Measurements from ENCODE around the gene ZNF239. TPM values are rescaled to one million over a fixed set of nuclear protein-coding genes. Genes with fewer than 3 reads are reported as not detected.
A peak's percentile ranks its signal among the peaks of the same experiment; 100 is the strongest.
"Not testable (repeated sequence)": the region's sequence is repeated elsewhere in the genome, so short reads cannot be mapped to it uniquely, and the experiment has no call there.

The ZNF239 gene
- total RNA-seq, 1 donor from 2014 or later, result 9.5 TPM

GRCh38 chr10:43574906-43575305, 490 bp upstream of the ZNF239 start:
- H3K36me3 Mint-ChIP-seq, result peaks cover 7% of the 10 kb centered on the region
- H3K4me1 Mint-ChIP-seq, result peaks cover 14% of the 10 kb centered on the region
- H3K4me3 Mint-ChIP-seq, result peak overlapping the region; percentile 77
- peaks cover 29% of the 10 kb centered on the region for H3K27me3 Mint-ChIP-seq (ENCODE audit: low read depth)
- no peak for DNase-seq (ENCODE audit: low spot score in 2 of 2, unreplicated experiment in 2 of 2)
- no peak overlapping the region for H3K27ac Mint-ChIP-seq
- H3K9me3 Mint-ChIP-seq, result peaks cover 25% of the 10 kb centered on the region
- no peak for TF ChIP-seq CTCF (IDR thresholded peaks at IDR 0.05; ENCODE audit: unreplicated experiment)

- peaks cover 14% of the 10 kb centered on the region for H3K4me1 Mint-ChIP-seq
- no peak for DNase-seq (ENCODE audit: low spot score in 2 of 2, unreplicated experiment in 2 of 2)
- H3K27me3 Mint-ChIP-seq (ENCODE audit: low read depth), result peaks cover 18% of the 10 kb centered on the region
- H3K4me3 Mint-ChIP-seq, result peak overlapping the region; percentile 82
- no peak for TF ChIP-seq CTCF (IDR thresholded peaks at IDR 0.05; ENCODE audit: unreplicated experiment)
- peaks cover 22% of the 10 kb centered on the region for H3K9me3 Mint-ChIP-seq
- H3K36me3 Mint-ChIP-seq, result peaks cover 7% of the 10 kb centered on the region
- H3K27ac Mint-ChIP-seq, result peak overlapping the region; percentile 88
Measured at GRCh38 chr10:43573250-43574000, 991 bp downstream of the ZNF239 start.

GRCh38 chr10:43570971-43571370, 3.4 kb downstream of the ZNF239 start:
- Mint-ChIP-seq H3K36me3 (peaks cover 15% of the 10 kb centered on the region), H3K27ac (no peak overlapping the region), H3K9me3 (peaks cover 12% of the 10 kb centered on the region), H3K27me3 (ENCODE audit: low read depth) (peaks cover 2% of the 10 kb centered on the region), H3K4me1 (peaks cover 14% of the 10 kb centered on the region), H3K4me3 (no peak overlapping the region)
- DNase-seq (ENCODE audit: low spot score in 2 of 2, unreplicated experiment in 2 of 2), result no peak
- no peak for TF ChIP-seq CTCF (IDR thresholded peaks at IDR 0.05; ENCODE audit: unreplicated experiment)

- H3K27me3 Mint-ChIP-seq (ENCODE audit: low read depth), result no peaks in the 10 kb centered on the region
- peaks cover 23% of the 10 kb centered on the region for H3K36me3 Mint-ChIP-seq
- H3K9me3 Mint-ChIP-seq, result peaks cover under 1% of the 10 kb centered on the region
- H3K27ac Mint-ChIP-seq, result no peak overlapping the region
- DNase-seq (ENCODE audit: low spot score in 2 of 2, unreplicated experiment in 2 of 2), result no peak
- H3K4me1 Mint-ChIP-seq, result peaks cover 13% of the 10 kb centered on the region
- H3K4me3 Mint-ChIP-seq, result no peak overlapping the region
- TF ChIP-seq CTCF (IDR thresholded peaks at IDR 0.05; ENCODE audit: unreplicated experiment), result no peak
Measured at GRCh38 chr10:43569681-43570080, 4.7 kb downstream of the ZNF239 start.

- H3K27ac Mint-ChIP-seq, result no peak overlapping the region
- H3K36me3 Mint-ChIP-seq, result peaks cover 72% of the 10 kb centered on the region
- no peak overlapping the region for H3K4me3 Mint-ChIP-seq
Measured at GRCh38 chr10:43557214-43557613, 17.2 kb downstream of the ZNF239 start.

GRCh38 chr10:43543746-43544145, 30.7 kb downstream of the ZNF239 start:
- not testable (repeated sequence) for H3K36me3 Mint-ChIP-seq; H3K4me1 Mint-ChIP-seq; H3K27ac Mint-ChIP-seq; DNase-seq (ENCODE audit: low spot score in 2 of 2, unreplicated experiment in 2 of 2); H3K27me3 Mint-ChIP-seq (ENCODE audit: low read depth); H3K4me3 Mint-ChIP-seq
- H3K9me3 Mint-ChIP-seq, result peaks cover 34% of the 10 kb centered on the region

More at GRCh38 chr10:43557214-43557613, 17.2 kb downstream of the ZNF239 start:
- DNase-seq (ENCODE audit: low spot score in 2 of 2, unreplicated experiment in 2 of 2), result no peak
- TF ChIP-seq CTCF (IDR thresholded peaks at IDR 0.05; ENCODE audit: unreplicated experiment), result no peak
- Mint-ChIP-seq H3K4me1 (no peaks in the 10 kb centered on the region), H3K27me3 (ENCODE audit: low read depth) (no peaks in the 10 kb centered on the region), H3K9me3 (peaks cover 74% of the 10 kb centered on the region)
